A673 (cell line): Measurements from ENCODE around the gene HS1BP3. TPM values are rescaled to one million over a fixed set of nuclear protein-coding genes. Genes with fewer than 3 reads are reported as not detected.

Source experiments
- BruUV-seq: library from RNA; stranded (reverse); fragments of 400-500 nt; replicated peaks from 2 replicates; lab custom pipeline; 2021; lab: Mats Ljungman, UMichigan
- CTCF ChIA-PET: fragments of 300-600 bp; sonication (Branson Sonifier 250); formaldehyde crosslinking; loops from one replicate; lab custom pipeline; 2022; ENCODE audit warnings: antibody characterized with exemption; lab: Charles Lee
- POLR2A ChIA-PET: fragments of 300-600 bp; sonication (Branson Sonifier 250); formaldehyde crosslinking; loops from one replicate; lab custom pipeline; 2022; ENCODE audit warnings: antibody characterized with exemption; ENCODE audit not compliant: low non-redundant PET; lab: Charles Lee
- DNase-seq: peaks from one replicate; pipeline ENCODE4 v3.0.0-alpha.2; 2015; ENCODE audit warnings: low spot score
- H3K27ac ChIP-seq: fragments of 200-600 bp; sonication (generic); 2 replicates; pipeline ENCODE4 v1.5.1; 2016; ENCODE audit warnings: mixed run types, low read depth, mild to moderate bottlenecking, mixed read lengths, antibody characterized with exemption, low read length; ENCODE audit not compliant: poor library complexity, severe bottlenecking
- H3K27me3 ChIP-seq: fragments of 200-600 bp; sonication (generic); replicated peaks from 2 replicates; pipeline ENCODE4 v1.6.1; 2017; ENCODE audit warnings: mixed run types, low read depth, mild to moderate bottlenecking, mixed read lengths, antibody characterized with exemption, low read length; ENCODE audit not compliant: insufficient read depth, poor library complexity
- H3K36me3 ChIP-seq: fragments of 200-600 bp; sonication (generic); 2 replicates; pipeline ENCODE4 v1.6.1; 2016; ENCODE audit warnings: mixed run types, mild to moderate bottlenecking, mixed read lengths, antibody characterized with exemption, low read length; ENCODE audit not compliant: insufficient read depth, poor library complexity, severe bottlenecking
- H3K4me1 ChIP-seq: fragments of 200-600 bp; sonication (generic); 2 replicates; pipeline ENCODE4 v1.6.1; 2017; ENCODE audit warnings: mixed run types, mild to moderate bottlenecking, mixed read lengths, antibody characterized with exemption, low read length; ENCODE audit not compliant: insufficient read depth, poor library complexity, severe bottlenecking
- H3K4me3 ChIP-seq: fragments of 200-600 bp; sonication (generic); 2 replicates; pipeline ENCODE4 v1.5.1; 2016; ENCODE audit warnings: low read depth, mixed run types, mild to moderate bottlenecking, mixed read lengths, low read length; ENCODE audit not compliant: poor library complexity, severe bottlenecking
- H3K9me3 ChIP-seq: fragments of 200-600 bp; sonication (generic); 2 replicates; pipeline ENCODE4 v1.6.1; 2016; ENCODE audit warnings: mixed run types, low read depth, mild to moderate bottlenecking, mixed read lengths, antibody characterized with exemption, low read length; ENCODE audit not compliant: poor library complexity, severe bottlenecking
- CTCF ChIP-seq: fragments of 300-800, 200-600 bp; sonication (generic); conservative IDR thresholded peaks from 2 replicates; pipeline ENCODE4 v1.5.1; 2017; ENCODE audit warnings: low read depth, mild to moderate bottlenecking, antibody characterized with exemption, low read length, moderate library complexity, mixed read lengths
- EZH2 ChIP-seq: fragments of 200-600 bp; sonication (generic); IDR thresholded peaks from 2 replicates; pipeline ENCODE4 v1.6.1; 2017; ENCODE audit warnings: borderline replicate concordance, low read depth, mild to moderate bottlenecking, mixed read lengths, antibody characterized with exemption, low read length; ENCODE audit not compliant: poor library complexity, severe bottlenecking
- intact Hi-C: fragments of 100-400 bp; cut with micrococcal nuclease; formaldehyde crosslinking; loops from one replicate; pipeline ENCODE4 v1.10.0; 2022; ENCODE audit not compliant: unreplicated experiment
- total RNA-seq: library from RNA; stranded (reverse); gene quantifications from 2 replicates; pipeline ENCODE4 v1.2.3, GENCODE V29; 2021

Gene HS1BP3
- total RNA-seq, 1 experiment from 2014 or later, result 12.6 TPM

GRCh38 chr2:20652141-20652540 is 1.2 kb upstream of the HS1BP3 start:
- Histone ChIP-seq H3K4me1 (no peaks in the 10 kb centered on the region), H3K27ac (no peak overlapping the region), H3K9me3 (no peaks in the 10 kb centered on the region), H3K27me3 (peaks cover 18% of the 10 kb centered on the region), H3K4me3 (no peak overlapping the region), H3K36me3 (no peaks in the 10 kb centered on the region)
- intact Hi-C loops, result no loop called here
- no TSS peak for BruUV-seq
- ChIA-PET CTCF (interaction anchor here (0.6 kb wide), 1 partner anchor 11 kb away, joined by 5 read pairs; no protein-coding TSS in a partner anchor), POLR2A (no interaction called here)
- DNase-seq, result no peak
- TF ChIP-seq EZH2, result no peak
- no peak for TF ChIP-seq CTCF

GRCh38 chr2:20651731-20652099 is 817 bp upstream of the HS1BP3 start:
- no peaks in the 10 kb centered on the region for H3K36me3 ChIP-seq
- peak overlapping the region; percentile 91 for H3K4me3 ChIP-seq
- ChIA-PET CTCF (interaction anchor here (0.6 to 1.3 kb wide), 6 partner anchors 9 to 264 kb away, joined by 3 to 6 read pairs (median 4); partner anchors contain the start of gene RHOB), POLR2A (no interaction called here)
- BruUV-seq, result no TSS peak
- H3K27me3 ChIP-seq, result peaks cover 14% of the 10 kb centered on the region
- TF ChIP-seq CTCF, result no peak
- TF ChIP-seq EZH2, result no peak
- H3K27ac ChIP-seq, result no peak overlapping the region
- intact Hi-C loops, result no loop called here
- no peak for DNase-seq
- no peaks in the 10 kb centered on the region for H3K9me3 ChIP-seq
- no peaks in the 10 kb centered on the region for H3K4me1 ChIP-seq

GRCh38 chr2:20650393-20650876 is 463 bp downstream of the HS1BP3 start:
- intact Hi-C loops, result no loop called here
- ChIA-PET CTCF (interaction anchor here (0.6 to 1.5 kb wide), 7 partner anchors 8 to 694 kb away, joined by 3 to 9 read pairs (median 5); partner anchors contain the start of gene RHOB), POLR2A (no interaction called here)
- no TSS peak for BruUV-seq
- Histone ChIP-seq H3K27me3 (peaks cover 1% of the 10 kb centered on the region), H3K9me3 (no peaks in the 10 kb centered on the region), H3K4me1 (no peaks in the 10 kb centered on the region), H3K36me3 (no peaks in the 10 kb centered on the region), H3K4me3 (peak overlapping the region; percentile 91), H3K27ac (peak overlapping the region; percentile 76)
- peak; percentile 25 for DNase-seq
- no peak for TF ChIP-seq EZH2
- TF ChIP-seq CTCF, result no peak
